IgD-negative memory B cell (primary cell): ENCODE results near the gene GPR162. TPM values are rescaled to one million over a fixed set of nuclear protein-coding genes. Genes with fewer than 3 reads are reported as not detected.
"Not testable (repeated sequence)": the region's sequence is repeated elsewhere in the genome, so short reads cannot be mapped to it uniquely, and the experiment has no call there.

Experiments used
- H3K27ac Mint-ChIP-seq, 3 donors: one replicate each; pipeline ENCODE4 v1.8.0; 2020 to 2022; ENCODE audit warnings: mild to moderate bottlenecking in 3 of 3, mixed read lengths in 3 of 3, moderate library complexity in 1 of 3
- H3K27me3 Mint-ChIP-seq: one replicate; pipeline ENCODE4 v1.8.0; 2021; ENCODE audit warnings: mixed read lengths
- H3K36me3 Mint-ChIP-seq: one replicate; pipeline ENCODE4 v1.8.0; 2020; ENCODE audit warnings: mild to moderate bottlenecking, mixed read lengths
- H3K4me1 Mint-ChIP-seq, 3 donors: one replicate each; pipeline ENCODE4 v1.8.0; 2020 to 2022; ENCODE audit warnings: mixed read lengths in 3 of 3, mild to moderate bottlenecking in 1 of 3
- H3K4me3 Mint-ChIP-seq, 4 donors: one replicate each; pipeline ENCODE4 v1.8.0; 2020 to 2022; ENCODE audit warnings: mild to moderate bottlenecking in 4 of 4, mixed read lengths in 4 of 4, moderate library complexity in 3 of 4
- H3K9me3 Mint-ChIP-seq, 3 donors: one replicate each; pipeline ENCODE4 v1.8.0; 2020 to 2021; ENCODE audit warnings: mixed read lengths in 3 of 3, mild to moderate bottlenecking in 1 of 3
- polyA plus RNA-seq: library from polyadenylated mRNA; unstranded; fragments of 300-500 nt; fragmentation: Illumina TruSeq; gene quantifications from one replicate; pipeline ENCODE4 v1.2.3, GENCODE V29; 2021

Gene GPR162
- polyA plus RNA-seq, 1 donor from 2014 or later: not detected

DNA sequence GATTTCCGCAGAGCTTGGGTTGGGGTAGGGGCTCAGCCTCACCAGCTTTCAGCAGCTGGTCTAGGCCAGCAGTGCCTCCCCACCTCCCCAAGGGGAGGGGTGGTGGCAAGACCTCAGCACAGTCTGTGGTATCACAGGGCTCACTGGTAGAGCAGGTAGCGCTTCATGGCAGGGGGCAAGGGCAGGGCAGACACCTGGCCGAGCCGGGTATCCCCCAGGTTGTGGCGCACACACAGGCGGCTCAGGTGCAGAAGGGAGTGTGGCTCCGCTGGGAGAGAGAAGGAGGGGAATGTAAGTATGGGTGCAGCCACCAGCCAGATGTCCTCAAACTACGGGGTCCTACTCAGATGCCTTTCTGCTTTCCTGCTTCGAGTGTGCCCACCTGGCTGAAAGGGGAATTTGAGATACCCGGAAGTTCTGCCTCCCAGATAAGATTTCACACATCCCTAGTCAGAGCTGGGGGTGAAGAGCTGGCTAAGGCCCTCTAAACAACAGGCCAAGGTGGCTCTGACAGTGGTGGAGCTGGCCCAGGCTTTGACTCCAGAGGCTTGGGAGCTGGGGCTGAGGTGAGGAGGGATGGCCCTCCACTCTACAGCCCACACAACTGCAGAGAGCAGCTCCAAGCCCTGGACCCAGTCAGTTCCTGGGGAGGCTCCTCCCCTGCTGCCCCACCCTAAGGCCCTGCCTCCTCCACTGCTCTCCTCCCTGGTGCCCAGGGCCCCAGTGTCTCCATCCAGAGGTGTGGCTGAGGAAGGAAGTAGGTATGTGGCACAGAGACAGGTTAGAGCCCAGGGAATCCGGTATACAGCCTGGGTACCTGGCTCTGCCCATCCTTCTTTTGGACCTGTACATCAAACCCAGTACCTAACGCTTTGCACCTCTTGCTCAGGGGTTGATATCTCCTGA lies 49.7 kb downstream of the GPR162 start:
- Mint-ChIP-seq H3K27ac (peak overlapping the region; percentile 67 to 78 (median 68)), H3K9me3 (no peaks in the 10 kb centered on the region), H3K4me3 (peak overlapping the region; percentile 88 to 98 (median 95)), H3K27me3 (no peaks in the 10 kb centered on the region), H3K4me1 (peaks cover 23 to 39% (median 38%) of the 10 kb centered on the region in 3 donors), H3K36me3 (peaks cover 1% of the 10 kb centered on the region)

DNA sequence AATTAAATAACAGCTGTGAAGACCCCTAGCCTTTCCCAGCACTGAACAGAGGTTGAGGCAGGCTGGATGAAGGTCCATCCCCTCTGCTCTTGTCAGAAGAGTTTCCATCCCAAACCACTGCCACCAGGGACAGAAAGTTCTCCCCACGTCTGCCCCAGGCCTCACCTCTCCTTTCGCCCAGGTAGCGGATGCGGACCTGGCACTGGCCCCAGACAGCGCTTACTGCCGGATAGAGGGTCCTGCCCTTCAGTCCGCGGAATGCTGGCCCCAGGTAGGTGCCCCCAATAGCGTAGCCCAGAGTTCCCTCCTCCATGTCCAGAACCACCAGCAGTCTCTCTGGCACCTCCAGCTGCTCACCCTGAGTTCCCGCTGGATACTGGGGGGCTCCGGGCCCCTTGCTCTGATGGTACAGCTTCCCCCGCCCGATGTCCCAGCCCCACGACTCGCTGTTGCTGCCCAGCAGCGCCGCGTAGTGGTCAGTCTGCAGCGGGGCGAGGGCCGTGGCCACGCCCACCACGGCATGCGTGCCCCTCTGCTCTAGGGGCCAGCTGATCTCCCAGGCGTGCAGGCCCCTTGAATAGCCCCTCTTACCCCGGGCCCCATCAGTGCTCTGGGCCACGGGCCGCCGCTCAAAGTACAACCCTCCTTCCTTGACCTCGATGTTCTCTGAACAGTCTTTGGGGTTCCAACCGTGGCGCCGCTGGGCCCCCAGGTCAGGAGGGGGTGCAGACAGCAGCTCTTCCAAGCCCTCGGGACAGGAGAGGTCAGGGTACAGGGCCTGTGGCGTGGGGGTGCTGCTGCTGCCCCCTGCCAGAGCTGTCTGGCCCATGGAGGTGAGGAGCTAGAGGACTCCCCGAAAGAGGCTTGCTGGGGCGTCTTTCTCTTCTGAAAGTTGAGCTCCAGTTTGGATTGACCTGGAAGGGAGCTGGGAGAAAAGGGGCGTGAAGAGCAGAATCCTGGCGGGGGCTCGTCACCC lies 50.7 kb downstream of the GPR162 start:
- Mint-ChIP-seq H3K27ac (peak overlapping the region; percentile 68 to 86 (median 85)), H3K27me3 (no peaks in the 10 kb centered on the region), H3K9me3 (no peaks in the 10 kb centered on the region), H3K4me3 (peak overlapping the region; percentile 88 to 98 (median 95)), H3K36me3 (peaks cover 1% of the 10 kb centered on the region), H3K4me1 (peaks cover 23 to 39% (median 35%) of the 10 kb centered on the region in 3 donors)

DNA sequence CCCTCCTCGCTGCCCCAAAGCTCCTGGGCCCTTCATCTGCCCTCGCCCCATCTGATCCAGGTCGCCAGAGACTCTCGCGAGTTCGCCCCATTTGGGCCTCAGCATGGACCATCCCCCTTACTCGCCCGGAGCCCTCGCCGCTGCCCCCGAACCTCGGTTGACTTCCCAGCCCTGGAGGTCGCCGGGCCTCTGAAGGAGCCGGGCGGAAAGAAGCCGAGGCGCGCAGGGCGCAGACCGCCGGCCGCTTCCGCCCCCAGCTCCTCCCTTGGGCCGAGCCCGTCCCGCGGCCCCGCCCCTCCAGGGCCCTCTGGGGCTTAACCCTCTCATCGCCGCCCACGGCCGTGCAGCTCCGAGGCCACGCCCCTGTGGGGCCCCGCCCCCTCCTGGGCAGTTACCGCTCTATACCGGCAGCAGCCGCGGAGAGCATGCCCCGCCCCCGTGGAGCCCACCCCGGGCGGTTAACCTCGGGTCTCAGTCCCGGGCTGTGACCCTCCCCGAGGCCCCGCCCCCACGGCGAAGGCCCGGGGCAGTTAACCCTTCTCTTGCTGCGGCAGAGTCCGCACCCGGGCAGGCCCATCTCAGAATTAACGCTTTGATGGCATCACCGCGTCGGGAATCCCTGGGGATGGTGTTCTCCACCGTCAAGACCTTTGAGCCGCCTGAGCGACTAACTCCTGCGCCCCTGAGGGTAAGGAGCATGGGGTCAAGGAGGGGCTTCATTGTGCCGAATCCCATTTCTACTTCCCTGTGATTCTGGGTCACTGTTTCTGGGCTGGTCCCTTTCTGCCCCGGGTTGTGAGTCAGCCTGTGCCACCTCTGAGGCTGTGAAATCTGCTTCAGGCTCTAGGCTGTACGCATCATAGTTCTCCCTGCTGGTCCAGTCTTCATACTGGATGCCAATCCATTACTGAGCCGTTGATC lies 51.7 kb downstream of the GPR162 start, which contains the start of gene SPSB2:
Gene SPSB2, minus strand, starts transcription at position 210 of the 921 bp plus-strand sequence. CDS start 402 bp downstream, outside the sequence.
- H3K36me3 Mint-ChIP-seq: peaks cover 1% of the 10 kb centered on the region
- H3K4me3 Mint-ChIP-seq: peak within 1 kb of the TSS; percentile 88 to 98 (median 95)
- H3K4me1 Mint-ChIP-seq: peaks cover 22 to 38% (median 34%) of the 10 kb centered on the region in 3 donors
- no peaks in the 10 kb centered on the region for H3K27me3 Mint-ChIP-seq
- H3K27ac Mint-ChIP-seq: peak within 1 kb of the TSS; percentile 68 to 86 (median 85)
- no peaks in the 10 kb centered on the region for H3K9me3 Mint-ChIP-seq

DNA sequence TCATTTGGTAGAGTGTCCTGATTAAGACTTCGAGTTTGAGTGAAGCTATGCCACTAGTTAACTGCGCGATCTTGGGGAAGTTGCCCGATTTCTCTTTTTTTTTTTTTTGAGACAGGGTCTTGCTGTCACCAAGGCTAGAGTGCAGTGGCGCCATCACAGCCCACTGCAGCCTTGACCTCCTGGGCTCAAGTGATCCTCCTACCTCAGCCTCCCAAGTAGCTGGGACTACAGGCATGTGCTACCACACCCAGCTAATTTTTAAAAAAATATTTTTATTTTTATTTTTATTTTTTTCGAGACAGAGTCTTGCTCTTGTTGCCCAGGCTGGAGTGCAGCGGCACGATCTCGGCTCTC lies 52.4 kb downstream of the GPR162 start:
- H3K27me3 Mint-ChIP-seq, H3K36me3 Mint-ChIP-seq, H3K9me3 Mint-ChIP-seq: not testable (repeated sequence)
- Mint-ChIP-seq H3K27ac (peak overlapping the region; percentile 16 to 68 (median 31)), H3K4me3 (peak overlapping the region; percentile 88 to 98 (median 95)), H3K4me1 (peaks cover 15 to 32% (median 28%) of the 10 kb centered on the region in 3 donors)

Other genes starting within 250 kb of the GPR162 start
- 55.2 TPM for gene CHD4, start 214.4 kb upstream of the GPR162 start, polyA plus RNA-seq
- gene LPAR5, start 185.9 kb upstream of the GPR162 start, polyA plus RNA-seq: 63.6 TPM
- gene ACRBP, start 174.4 kb upstream of the GPR162 start, polyA plus RNA-seq: 5.8 TPM
- 76.6 TPM for gene ING4, start 158.7 kb upstream of the GPR162 start, polyA plus RNA-seq
- gene ZNF384, start 132.4 kb upstream of the GPR162 start, polyA plus RNA-seq: 32.5 TPM
- not detected for gene PIANP, start 121.0 kb upstream of the GPR162 start, polyA plus RNA-seq
- 36.8 TPM for gene COPS7A, start 97.8 kb upstream of the GPR162 start, polyA plus RNA-seq
- gene MLF2, start 68.7 kb upstream of the GPR162 start, polyA plus RNA-seq: 152 TPM
- gene PTMS, start 55.5 kb upstream of the GPR162 start, polyA plus RNA-seq: 2.5 TPM
- gene LAG3, start 49.3 kb upstream of the GPR162 start, polyA plus RNA-seq: 0.88 TPM
- 6.6 TPM for gene CD4, start 32.3 kb upstream of the GPR162 start, polyA plus RNA-seq
- not detected for gene P3H3, start 6.6 kb downstream of the GPR162 start, polyA plus RNA-seq
- gene GNB3, start 19.1 kb downstream of the GPR162 start, polyA plus RNA-seq: not detected
- 0.60 TPM for gene CDCA3, start 29.5 kb downstream of the GPR162 start, polyA plus RNA-seq
- gene USP5, start 30.3 kb downstream of the GPR162 start, polyA plus RNA-seq: 33.2 TPM
- 490 TPM for gene TPI1, start 45.7 kb downstream of the GPR162 start, polyA plus RNA-seq
- gene SPSB2, start 51.5 kb downstream of the GPR162 start, polyA plus RNA-seq: 10.6 TPM
- 4.9 TPM for gene LRRC23, start 83.0 kb downstream of the GPR162 start, polyA plus RNA-seq
- gene ENO2, start 92.8 kb downstream of the GPR162 start, polyA plus RNA-seq: 21.7 TPM
- 1.4 TPM for gene ATN1, start 106.1 kb downstream of the GPR162 start, polyA plus RNA-seq
- gene RNU7-1, start 122.0 kb downstream of the GPR162 start, polyA plus RNA-seq: not detected
- 141 TPM for gene C12orf57, start 122.2 kb downstream of the GPR162 start, polyA plus RNA-seq
- 1,038 TPM for gene PTPN6, start 129.5 kb downstream of the GPR162 start, polyA plus RNA-seq
- 123 TPM for gene PHB2, start 148.8 kb downstream of the GPR162 start, polyA plus RNA-seq
- gene EMG1, start 149.1 kb downstream of the GPR162 start, polyA plus RNA-seq: 62.0 TPM
- 11.6 TPM for gene LPCAT3, start 196.7 kb downstream of the GPR162 start, polyA plus RNA-seq
- not detected for gene C1S, start 238.9 kb downstream of the GPR162 start, polyA plus RNA-seq